Sigmoid colon (tissue), 7 donors: Measurements from ENCODE around the gene PRCC. TPM values are rescaled to one million over a fixed set of nuclear protein-coding genes. Genes with fewer than 3 reads are reported as not detected.
"Not testable (repeated sequence)": the region's sequence is repeated elsewhere in the genome, so short reads cannot be mapped to it uniquely, and the experiment has no call there.

ENCODE experiments used
- DNase-seq: peaks from one replicate; pipeline ENCODE4 v3.0.0-alpha.2; 2019
- H3K27ac ChIP-seq, 4 donors: fragments of 200-600 bp; sonication (generic); one replicate each; pipeline ENCODE4 v1.5.1; 2016 to 2019; ENCODE audit warnings: mild to moderate bottlenecking in 1 of 4
- H3K27me3 ChIP-seq, 3 donors: fragments of 200-600 bp; sonication (generic); one replicate each; pipeline ENCODE4 v1.5.1; 2019; ENCODE audit warnings: mild to moderate bottlenecking in 1 of 3
- H3K36me3 ChIP-seq, 4 donors: fragments of 200-600 bp; sonication (generic); one replicate each; pipeline ENCODE4 v1.5.1; 2016 to 2019
- H3K4me1 ChIP-seq, 4 donors: fragments of 200-600 bp; sonication (generic); one replicate each; pipeline ENCODE4 v1.5.1; 2017 to 2019
- H3K4me3 ChIP-seq, 4 donors: fragments of 200-600 bp; sonication (generic); one replicate each; pipeline ENCODE4 v1.5.1; 2017 to 2019; ENCODE audit warnings: mild to moderate bottlenecking in 2 of 4, moderate library complexity in 1 of 4
- H3K9me3 ChIP-seq, 4 donors: fragments of 200-600 bp in 3 of 4; sonication (generic) in 3 of 4; one replicate each; pipeline versions ENCODE4 v1.5.1 to v1.6.1; 2013 to 2019
- CTCF ChIP-seq, 4 experiments: fragments of 450-650 bp in 3 of 4; fragments of 200-600 bp in 1 of 4; IDR thresholded peaks; one replicate each; pipeline ENCODE4 v1.5.1; 2016 to 2019; ENCODE audit warnings: antibody characterized with exemption in 4 of 4, mild to moderate bottlenecking in 3 of 4, moderate library complexity in 2 of 4
- EP300 ChIP-seq, 4 donors: sonication (generic); formaldehyde crosslinking; IDR thresholded peaks; one replicate each; pipeline ENCODE4 v1.6.1; 2017; ENCODE audit warnings: antibody characterized with exemption in 4 of 4
- POLR2A ChIP-seq, 2 donors: fragments of 450-650 bp; IDR thresholded peaks; one replicate each; pipeline ENCODE4 v1.6.1; 2016; ENCODE audit warnings: antibody characterized with exemption in 2 of 2, mild to moderate bottlenecking in 2 of 2, moderate library complexity in 2 of 2
- POLR2AphosphoS5 ChIP-seq, 4 donors: sonication (generic); formaldehyde crosslinking; IDR thresholded peaks; one replicate each; pipeline ENCODE4 v1.6.1; 2017; ENCODE audit warnings: antibody characterized with exemption in 4 of 4
- WGBS, 2 donors: extraction: QIAGEN DNeasy Blood & Tissue Kit; methylation state at CpG; one replicate each; pipeline ENCODE4 v1.1.7; 2013; 5-methylcytosine and 5-hydroxymethylcytosine counted together
- intact Hi-C: fragments of 100-400 bp; cut with DNase I; formaldehyde crosslinking; loops from one replicate; pipeline ENCODE4 v1.15.1; 2023
- polyA plus RNA-seq, 3 donors: library from polyadenylated mRNA; stranded (reverse); fragments of 200-250 nt; gene quantifications; one replicate each; pipeline ENCODE4 v1.2.3, GENCODE V29; 2013
- total RNA-seq, 4 donors: library from RNA; depleted of rRNA; stranded (reverse); fragments of >200 nt; gene quantifications; one replicate each; pipeline ENCODE4 v1.1.0, GENCODE V29; 2016
- donor health status: healthy with polysubstance abuse.
- donor health status: Bipolar disorder and iron deficiency.
- donor health status: healthy.

The PRCC gene
- total and polyA plus RNA-seq, 7 donors: 27.5 to 49.7 (median 34.1) TPM

- Histone ChIP-seq H3K4me3 (no peak overlapping the region), H3K36me3 (no peaks in the 10 kb centered on the region), H3K27me3 (no peaks in the 10 kb centered on the region), H3K4me1 (peaks cover 0 to 16% (median 13%) of the 10 kb centered on the region in 4 donors), H3K9me3 (no peaks in the 10 kb centered on the region), H3K27ac (no peak overlapping the region)
- DNase-seq: no peak
- WGBS, 2 donors: 99 to 100% methylated on average over 1 of the region's 1 CpG
- TF ChIP-seq POLR2AphosphoS5 (IDR thresholded peaks at IDR 0.05) (no peak), EP300 (IDR thresholded peaks at IDR 0.05) (no peak), CTCF (IDR thresholded peaks at IDR 0.05) (no peak), POLR2A (IDR thresholded peaks at IDR 0.05) (no peak)
- intact Hi-C loops: no loop called here
Measured at GRCh38 chr1:156756355-156756754, 11.0 kb upstream of the PRCC start.

- H3K9me3 ChIP-seq, H3K36me3 ChIP-seq, H3K27ac ChIP-seq, H3K4me3 ChIP-seq, intact Hi-C loops, H3K27me3 ChIP-seq: not testable (repeated sequence)
- WGBS, 2 donors: 91 to 96% methylated on average over 10 of the region's 10 CpGs
- peak; percentile 33 for DNase-seq
- peaks cover 0 to 12% (median 7%) of the 10 kb centered on the region in 4 donors for H3K4me1 ChIP-seq
Measured at GRCh38 chr1:156757572-156758253, 9.6 kb upstream of the PRCC start.

- H3K27ac ChIP-seq: no peak overlapping the region
- WGBS, 2 donors: 67 to 76% methylated on average over 6 of the region's 6 CpGs
- no peaks in the 10 kb centered on the region for H3K9me3 ChIP-seq
- TF ChIP-seq POLR2AphosphoS5 (IDR thresholded peaks at IDR 0.05) (no peak), POLR2A (IDR thresholded peaks at IDR 0.05) (no peak), EP300 (IDR thresholded peaks at IDR 0.05) (no peak), CTCF (IDR thresholded peaks at IDR 0.05) (no peak)
- peak; percentile 36 for DNase-seq
- no peaks in the 10 kb centered on the region for H3K4me1 ChIP-seq
- no peaks in the 10 kb centered on the region for H3K36me3 ChIP-seq
- H3K4me3 ChIP-seq: no peak overlapping the region
- H3K27me3 ChIP-seq: no peaks in the 10 kb centered on the region
- intact Hi-C loops: no loop called here
Measured at GRCh38 chr1:156760092-156760795, 7.1 kb upstream of the PRCC start.

GRCh38 chr1:156760796-156761104 is 6.6 kb upstream of the PRCC start:
- 81% methylated on average over 4 of the region's 4 CpGs for WGBS, 2 donors
- Histone ChIP-seq H3K4me1 (peaks cover 0 to 2% (median under 1%) of the 10 kb centered on the region in 4 donors), H3K27me3 (no peaks in the 10 kb centered on the region), H3K36me3 (no peaks in the 10 kb centered on the region), H3K9me3 (no peaks in the 10 kb centered on the region), H3K27ac (no peak overlapping the region), H3K4me3 (no peak overlapping the region)
- intact Hi-C loops: no loop called here
- TF ChIP-seq EP300 (IDR thresholded peaks at IDR 0.05) (no peak), CTCF (IDR thresholded peaks at IDR 0.05) (no peak), POLR2AphosphoS5 (IDR thresholded peaks at IDR 0.05) (no peak), POLR2A (IDR thresholded peaks at IDR 0.05) (no peak)
- no peak for DNase-seq

GRCh38 chr1:156765136-156765535 is 2.2 kb upstream of the PRCC start:
- not testable (repeated sequence) for H3K27me3 ChIP-seq, H3K4me3 ChIP-seq, H3K27ac ChIP-seq, H3K36me3 ChIP-seq, H3K9me3 ChIP-seq
- DNase-seq: peak; percentile 38
- H3K4me1 ChIP-seq: peaks cover 0 to 32% (median 27%) of the 10 kb centered on the region in 4 donors
- WGBS, 2 donors: 95 to 97% methylated on average over 15 of the region's 15 CpGs
- intact Hi-C loops: loop anchor here (5.0 kb wide), 1 partner anchor 38 kb away; the partner anchor contains the start of genes ISG20L2 and METTL25B
